Mesenchymal stem cell (in vitro differentiated cells and primary cell): ENCODE results near the gene EXOSC10.

Experiments used
- DNase-seq: peaks from one replicate; pipeline ENCODE4 v3.0.0-alpha.2; 2013
- H2AFZ ChIP-seq: one replicate; pipeline ENCODE4 v1.6.1; 2013; ENCODE audit warnings: low read depth, mild to moderate bottlenecking, control low read depth, inconsistent platforms, low read length, moderate library complexity
- H2AK5ac ChIP-seq: 2 replicates; pipeline ENCODE4 v1.6.1; 2013; ENCODE audit warnings: low read length, moderate library complexity, mild to moderate bottlenecking, inconsistent platforms; ENCODE audit not compliant: severe bottlenecking
- H2BK120ac ChIP-seq: one replicate; pipeline ENCODE4 v1.6.1; 2013; ENCODE audit warnings: low read depth, mild to moderate bottlenecking, inconsistent platforms, low read length, moderate library complexity
- H2BK12ac ChIP-seq, 2 experiments: one replicate each; pipeline ENCODE4 v1.6.1; 2013; ENCODE audit warnings: inconsistent platforms in 2 of 2, low read length in 2 of 2, mild to moderate bottlenecking in 2 of 2, moderate library complexity in 2 of 2, control low read depth in 1 of 2
- H2BK15ac ChIP-seq: one replicate; pipeline ENCODE4 v1.6.1; 2013; ENCODE audit warnings: mild to moderate bottlenecking, low read depth, inconsistent platforms; ENCODE audit not compliant: poor library complexity, severe bottlenecking
- H2BK5ac ChIP-seq: 2 replicates; pipeline ENCODE4 v1.6.1; 2013; ENCODE audit warnings: low read depth, mild to moderate bottlenecking, low read length, control low read depth, inconsistent platforms; ENCODE audit not compliant: poor library complexity, severe bottlenecking
- H3K14ac ChIP-seq, 2 experiments: one replicate each; pipeline ENCODE4 v1.6.1; 2013; ENCODE audit warnings: inconsistent platforms in 2 of 2, low read length in 2 of 2, control low read depth in 1 of 2, mild to moderate bottlenecking in 1 of 2, moderate library complexity in 1 of 2
- H3K18ac ChIP-seq, 2 experiments: one replicate each; pipeline ENCODE4 v1.6.1; 2013; ENCODE audit warnings: inconsistent platforms in 2 of 2, low read length in 2 of 2, control low read depth in 1 of 2, low read depth in 1 of 2, mild to moderate bottlenecking in 1 of 2
- H3K23ac ChIP-seq, 2 experiments: one replicate each; pipeline ENCODE4 v1.6.1; 2013; ENCODE audit warnings: inconsistent platforms in 2 of 2, low read length in 2 of 2, mild to moderate bottlenecking in 2 of 2, moderate library complexity in 2 of 2, control low read depth in 1 of 2
- H3K27ac ChIP-seq: 2 replicates; pipeline ENCODE4 v1.5.1; 2013; ENCODE audit warnings: mild to moderate bottlenecking, moderate library complexity, low read length, control low read depth, inconsistent platforms; ENCODE audit not compliant: poor library complexity, severe bottlenecking
- H3K27me3 ChIP-seq, 2 experiments: 2 replicates each; pipeline versions ENCODE4 v1.6.1 to v1.7.0; 2013; ENCODE audit warnings: low read length in 2 of 2, mild to moderate bottlenecking in 2 of 2, moderate library complexity in 2 of 2, control low read depth in 1 of 2, inconsistent platforms in 1 of 2; ENCODE audit not compliant: control insufficient read depth in 1 of 2, insufficient read depth in 1 of 2
- H3K36me3 ChIP-seq, 2 experiments: 2 replicates each; pipeline versions ENCODE4 v1.6.1 to v1.7.0; 2013; ENCODE audit warnings: low read length in 2 of 2, control low read depth in 1 of 2, inconsistent platforms in 1 of 2, low read depth in 1 of 2, mild to moderate bottlenecking in 1 of 2; ENCODE audit not compliant: insufficient read depth in 2 of 2, control insufficient read depth in 1 of 2
- H3K4ac ChIP-seq, 2 experiments: one replicate each; pipeline ENCODE4 v1.6.1; 2013; ENCODE audit warnings: inconsistent platforms in 2 of 2, low read length in 2 of 2, mild to moderate bottlenecking in 2 of 2, moderate library complexity in 2 of 2, control low read depth in 1 of 2, low read depth in 1 of 2
- H3K4me1 ChIP-seq: 2 replicates; pipeline ENCODE4 v1.6.1; 2013; ENCODE audit warnings: low read depth, low read length, control low read depth; ENCODE audit not compliant: control insufficient read depth, insufficient read depth
- H3K4me2 ChIP-seq: 2 replicates; pipeline ENCODE4 v1.6.1; 2013; ENCODE audit warnings: low read length, mild to moderate bottlenecking, inconsistent platforms; ENCODE audit not compliant: poor library complexity, severe bottlenecking
- H3K4me3 ChIP-seq, 2 experiments: 2 replicates each; pipeline versions ENCODE4 v1.5.1 to v1.7.0; 2013; ENCODE audit warnings: low read length in 2 of 2, mild to moderate bottlenecking in 2 of 2, control low read depth in 1 of 2, low read depth in 1 of 2; ENCODE audit not compliant: insufficient read depth in 1 of 2
- H3K79me1 ChIP-seq: replicated peaks from 2 replicates; pipeline ENCODE4 v1.6.1; 2013; ENCODE audit warnings: mild to moderate bottlenecking, control low read depth, low read length, inconsistent platforms; ENCODE audit not compliant: poor library complexity, severe bottlenecking
- H3K9ac ChIP-seq: 2 replicates; pipeline ENCODE4 v1.7.0; 2013; ENCODE audit warnings: mild to moderate bottlenecking, low read length, moderate library complexity
- H3K9me3 ChIP-seq: 2 replicates; pipeline ENCODE4 v1.7.0; 2013; ENCODE audit warnings: mild to moderate bottlenecking, low read length; ENCODE audit not compliant: control insufficient read depth
- H4K8ac ChIP-seq: one replicate; pipeline ENCODE4 v1.6.1; 2013; ENCODE audit warnings: inconsistent platforms, mild to moderate bottlenecking, low read length, moderate library complexity
- H4K91ac ChIP-seq: one replicate; pipeline ENCODE4 v1.6.1; 2013; ENCODE audit warnings: mild to moderate bottlenecking, low read length, inconsistent platforms
- WGBS: methylation state at CpG from one replicate; pipeline ENCODE4 v1.1.7; 2013; ENCODE audit warnings: mixed read lengths; 5-methylcytosine and 5-hydroxymethylcytosine counted together

EXOSC10 gene

GRCh38 chr1:11046625-11047365 is 52.9 kb downstream of the EXOSC10 start, which contains the start of gene MASP2:
TSS of gene MASP2 (minus strand) at chr1:11047239. CDS start at chr1:11047207, 32 bp downstream.
- 89% methylated on average over 28 of the region's 28 CpGs for WGBS
- H4K8ac ChIP-seq: no peak within 1 kb of the TSS
- no peak for DNase-seq

GRCh38 chr1:11046270-11046566 is 53.5 kb downstream of the EXOSC10 start:
- H3K36me3 ChIP-seq: no peaks in the 10 kb centered on the region
- H2BK5ac ChIP-seq: no peak overlapping the region
- no peak for DNase-seq
- H4K8ac ChIP-seq: no peak overlapping the region
- H3K79me1 ChIP-seq: no peaks in the 10 kb centered on the region
- H3K27ac ChIP-seq: no peak overlapping the region
- H3K4ac ChIP-seq: no peak overlapping the region
- no peak overlapping the region for H2AK5ac ChIP-seq
- no peak overlapping the region for H2BK15ac ChIP-seq
- H2BK12ac ChIP-seq: no peak overlapping the region
- WGBS: 90% methylated on average over 8 of the region's 8 CpGs
- H3K23ac ChIP-seq: no peak overlapping the region
- H3K27me3 ChIP-seq: peaks cover 0 to 21% of the 10 kb centered on the region in 2 experiments
- peaks cover 7% of the 10 kb centered on the region for H3K9me3 ChIP-seq
- H2BK120ac ChIP-seq: no peak overlapping the region
- no peak overlapping the region for H3K4me2 ChIP-seq
- no peak overlapping the region for H4K91ac ChIP-seq
- no peak overlapping the region for H2AFZ ChIP-seq
- no peak overlapping the region for H3K9ac ChIP-seq
- no peak overlapping the region for H3K14ac ChIP-seq
- no peaks in the 10 kb centered on the region for H3K4me1 ChIP-seq
- H3K4me3 ChIP-seq: no peak overlapping the region
- no peak overlapping the region for H3K18ac ChIP-seq

More at GRCh38 chr1:11046625-11047365, 52.9 kb downstream of the EXOSC10 start, which contains the start of gene MASP2:
- Histone ChIP-seq H4K91ac (no peak within 1 kb of the TSS), H2BK5ac (no peak within 1 kb of the TSS), H3K27me3 (peaks cover 0 to 21% of the 10 kb centered on the region in 2 experiments), H2BK12ac (no peak within 1 kb of the TSS), H3K18ac (no peak within 1 kb of the TSS), H3K4ac (no peak within 1 kb of the TSS), H2AFZ (no peak within 1 kb of the TSS), H2BK120ac (no peak within 1 kb of the TSS), H3K79me1 (no peaks in the 10 kb centered on the region), H3K27ac (no peak within 1 kb of the TSS), H3K14ac (no peak within 1 kb of the TSS), H3K23ac (no peak within 1 kb of the TSS), H3K4me1 (no peaks in the 10 kb centered on the region), H3K4me2 (no peak within 1 kb of the TSS), H3K9me3 (peaks cover 4% of the 10 kb centered on the region), H3K4me3 (no peak within 1 kb of the TSS), H3K36me3 (no peaks in the 10 kb centered on the region), H2AK5ac (no peak within 1 kb of the TSS), H3K9ac (no peak within 1 kb of the TSS), H2BK15ac (no peak within 1 kb of the TSS)

GRCh38 chr1:11045428-11046269 is 54.0 kb downstream of the EXOSC10 start:
- Histone ChIP-seq H3K9me3 (peaks cover 7% of the 10 kb centered on the region), H3K14ac (no peak overlapping the region)

GRCh38 chr1:11044849-11045427 is 54.7 kb downstream of the EXOSC10 start:
- H3K4me1 ChIP-seq: no peaks in the 10 kb centered on the region
- no peak overlapping the region for H2BK120ac ChIP-seq
- H4K91ac ChIP-seq: no peak overlapping the region
- H3K9me3 ChIP-seq: peaks cover 7% of the 10 kb centered on the region
- no peak overlapping the region for H2BK5ac ChIP-seq
- H3K79me1 ChIP-seq: no peaks in the 10 kb centered on the region
- H4K8ac ChIP-seq: no peak overlapping the region
- H3K14ac ChIP-seq: no peak overlapping the region
- no peak for DNase-seq
- no peak overlapping the region for H3K4me2 ChIP-seq
- no peak overlapping the region for H3K4me3 ChIP-seq
- H3K27ac ChIP-seq: no peak overlapping the region
- no peak overlapping the region for H3K23ac ChIP-seq
- no peak overlapping the region for H3K4ac ChIP-seq
- peaks cover 0 to 21% of the 10 kb centered on the region in 2 experiments for H3K27me3 ChIP-seq
- H2BK15ac ChIP-seq: no peak overlapping the region
- H2AK5ac ChIP-seq: no peak overlapping the region
- H3K9ac ChIP-seq: no peak overlapping the region
- no peaks in the 10 kb centered on the region for H3K36me3 ChIP-seq
- H2AFZ ChIP-seq: no peak overlapping the region
- no peak overlapping the region for H2BK12ac ChIP-seq
- H3K18ac ChIP-seq: no peak overlapping the region
- WGBS: 81% methylated on average over 16 of the region's 16 CpGs

More at GRCh38 chr1:11045428-11046269, 54.0 kb downstream of the EXOSC10 start:
- DNase-seq: no peak
- WGBS: 73% methylated on average over 32 of the region's 32 CpGs
- no peak overlapping the region for H3K27ac ChIP-seq
- no peak overlapping the region for H2BK12ac ChIP-seq
- H2BK5ac ChIP-seq: no peak overlapping the region
- H3K27me3 ChIP-seq: peaks cover 0 to 21% of the 10 kb centered on the region in 2 experiments
- no peaks in the 10 kb centered on the region for H3K4me1 ChIP-seq
- H4K8ac ChIP-seq: no peak overlapping the region
- no peak overlapping the region for H4K91ac ChIP-seq
- no peak overlapping the region for H2AK5ac ChIP-seq
- no peak overlapping the region for H2BK15ac ChIP-seq
- no peaks in the 10 kb centered on the region for H3K36me3 ChIP-seq
- no peak overlapping the region for H2AFZ ChIP-seq
- H3K18ac ChIP-seq: no peak overlapping the region
- H3K4me2 ChIP-seq: no peak overlapping the region
- H3K4ac ChIP-seq: no peak overlapping the region
- H3K4me3 ChIP-seq: no peak overlapping the region
- H3K9ac ChIP-seq: no peak overlapping the region
- no peaks in the 10 kb centered on the region for H3K79me1 ChIP-seq
- no peak overlapping the region for H3K23ac ChIP-seq
- H2BK120ac ChIP-seq: no peak overlapping the region
